ENCODE results near the gene POGK.
A peak's percentile ranks its signal among the peaks of the same experiment; 100 is the strongest.
"Not testable (repeated sequence)": the region's sequence is repeated elsewhere in the genome, so short reads cannot be mapped to it uniquely, and the experiment has no call there.

Gene POGK

DNA sequence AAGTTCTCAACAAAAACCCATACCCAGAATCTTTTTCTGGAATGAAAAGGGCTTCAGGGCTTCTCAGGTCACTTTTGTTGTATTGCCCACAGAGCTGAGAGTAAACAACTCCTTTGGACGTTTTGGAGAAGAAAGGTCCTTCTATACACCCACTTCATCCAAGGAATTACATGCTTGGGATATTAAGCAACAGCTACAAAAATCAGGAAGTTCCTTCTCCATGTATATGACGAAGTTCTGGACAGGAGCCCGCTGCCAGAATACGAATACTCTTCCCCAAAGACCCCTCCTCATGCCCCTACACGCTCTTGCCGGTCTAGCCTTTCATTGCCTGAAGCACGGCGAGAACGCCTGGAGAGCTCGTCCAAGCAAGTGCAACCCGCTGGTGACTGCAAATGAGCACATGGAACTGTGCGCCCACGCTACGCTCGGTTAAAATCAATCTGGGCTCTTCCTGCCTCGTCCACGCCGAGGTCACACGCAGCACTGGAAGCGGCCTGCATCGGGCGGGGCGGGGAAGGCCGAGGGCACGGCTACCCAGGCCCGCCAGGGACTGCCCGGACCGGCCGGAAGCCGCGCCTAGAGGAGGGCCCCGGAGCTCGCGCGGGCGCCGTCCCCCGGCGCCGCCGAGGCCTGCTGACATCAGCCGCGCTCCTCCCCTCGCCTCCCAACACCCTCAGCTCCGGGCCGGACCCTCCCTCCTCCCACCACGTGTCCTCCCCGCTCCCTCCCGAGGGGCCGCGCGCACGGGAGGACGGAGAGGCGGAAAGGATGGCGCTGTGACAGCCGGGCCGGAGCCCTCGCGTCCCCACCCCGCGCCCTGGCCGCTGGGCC, at the start of gene POGK:
TSS of gene POGK (plus strand) at position 710 of the 834 bp plus-strand sequence. CDS start 1,482 bp downstream, outside the sequence.
- Histone ChIP-seq H3K4me1 (ENCODE audit: insufficient read depth, low read length) (peaks cover 11% of the 10 kb centered on the region), H3K9me3 (ENCODE audit: control insufficient read depth, insufficient read depth, low read length) (no peaks in the 10 kb centered on the region), H3K9ac (ENCODE audit: low read depth, low read length) (peak within 1 kb of the TSS; percentile 97), H3K36me3 (ENCODE audit: insufficient read depth, low read length) (peaks cover 28% of the 10 kb centered on the region)

DNA sequence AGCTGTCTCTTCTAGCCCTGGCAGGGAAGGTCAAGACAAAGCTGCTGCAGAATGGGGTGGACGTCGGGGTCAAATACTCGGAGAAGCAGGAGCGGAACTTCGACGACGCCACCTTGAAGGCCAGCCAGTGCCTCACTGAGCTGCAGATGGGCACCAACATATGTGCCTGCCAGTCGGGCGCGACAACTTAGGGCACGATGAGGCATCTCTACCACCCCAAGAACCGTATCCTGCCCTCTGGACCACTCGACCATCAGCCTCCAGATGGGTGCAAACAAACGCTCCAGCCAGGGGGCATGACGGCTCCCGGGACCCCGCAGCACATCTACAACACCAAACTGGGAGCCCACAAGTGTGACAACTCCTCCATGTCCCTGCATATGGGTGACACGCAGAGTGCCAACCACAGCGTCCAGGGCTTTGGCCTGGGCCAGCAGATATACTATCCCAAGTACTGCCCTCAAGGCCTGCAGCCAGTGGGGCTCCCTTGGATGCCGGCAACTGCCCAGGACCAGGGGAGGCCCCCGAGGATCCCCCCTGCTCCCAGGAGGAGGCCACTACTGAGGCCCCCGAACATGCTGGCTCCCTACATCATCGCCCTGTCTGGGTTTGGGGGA, 42.5 kb upstream of the POGK start:
- no peaks in the 10 kb centered on the region for H3K36me3 ChIP-seq (ENCODE audit: insufficient read depth, low read length)
- no peaks in the 10 kb centered on the region for H3K9me3 ChIP-seq (ENCODE audit: control insufficient read depth, insufficient read depth, low read length)
- no peaks in the 10 kb centered on the region for H3K4me1 ChIP-seq (ENCODE audit: insufficient read depth, low read length)
- H3K9ac ChIP-seq (ENCODE audit: low read depth, low read length) = no peak overlapping the region

DNA sequence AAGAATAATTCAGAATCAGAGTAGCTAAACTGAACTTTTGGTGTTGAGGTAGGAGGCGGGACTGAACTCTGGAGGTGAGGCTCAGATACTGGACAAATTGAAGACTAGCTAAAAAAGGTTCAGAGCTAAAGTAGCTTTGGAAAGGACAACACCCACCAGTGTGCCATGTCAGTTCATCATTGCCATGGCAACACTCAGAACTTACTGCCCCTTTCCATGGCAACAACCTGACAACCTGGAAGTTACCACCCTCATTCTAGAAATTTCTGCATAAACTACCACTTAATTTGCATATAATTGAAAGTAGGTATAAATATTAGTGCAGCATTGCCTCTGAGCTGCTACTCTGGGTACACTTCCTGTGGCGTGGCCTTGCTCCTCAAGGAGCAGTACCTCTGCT, 30.3 kb upstream of the POGK start:
- Histone ChIP-seq H3K36me3 (ENCODE audit: insufficient read depth, low read length) (no peaks in the 10 kb centered on the region), H3K9ac (ENCODE audit: low read depth, low read length) (no peak overlapping the region), H3K4me1 (ENCODE audit: insufficient read depth, low read length) (no peaks in the 10 kb centered on the region), H3K9me3 (ENCODE audit: control insufficient read depth, insufficient read depth, low read length) (no peaks in the 10 kb centered on the region)

DNA sequence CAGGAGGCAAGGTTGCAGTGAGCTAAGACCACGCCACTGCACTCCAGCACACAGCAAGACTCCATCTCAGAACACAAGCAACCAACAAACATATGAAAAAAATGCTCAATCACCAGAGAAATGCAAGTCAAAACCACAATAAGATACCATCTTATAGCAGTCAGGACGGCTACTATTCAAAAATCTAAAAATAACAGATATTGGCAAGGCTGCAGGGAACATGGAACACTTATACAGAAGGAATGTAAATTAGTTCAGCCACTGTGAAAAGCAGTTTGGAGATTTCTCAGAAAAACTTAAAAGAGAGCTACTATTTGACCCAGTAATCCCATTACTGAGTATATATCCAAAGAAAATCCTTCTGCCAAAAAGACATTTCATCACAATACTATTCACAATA, 27.6 kb upstream of the POGK start:
- Histone ChIP-seq H3K4me1 (ENCODE audit: insufficient read depth, low read length) (no peaks in the 10 kb centered on the region), H3K9ac (ENCODE audit: low read depth, low read length) (no peak overlapping the region), H3K36me3 (ENCODE audit: insufficient read depth, low read length) (no peaks in the 10 kb centered on the region), H3K9me3 (ENCODE audit: control insufficient read depth, insufficient read depth, low read length) (no peaks in the 10 kb centered on the region; the same call in 1 of the 2 replicates)

GRCh38 chr1:166813508-166814223, 25.6 kb upstream of the POGK start:
- H3K36me3 ChIP-seq (ENCODE audit: insufficient read depth, low read length) = no peaks in the 10 kb centered on the region
- no peaks in the 10 kb centered on the region for H3K4me1 ChIP-seq (ENCODE audit: insufficient read depth, low read length)
- H3K9me3 ChIP-seq (ENCODE audit: control insufficient read depth, insufficient read depth, low read length) = no peaks in the 10 kb centered on the region; the same call in 1 of the 2 replicates
- H3K9ac ChIP-seq (ENCODE audit: low read depth, low read length) = no peak overlapping the region

DNA sequence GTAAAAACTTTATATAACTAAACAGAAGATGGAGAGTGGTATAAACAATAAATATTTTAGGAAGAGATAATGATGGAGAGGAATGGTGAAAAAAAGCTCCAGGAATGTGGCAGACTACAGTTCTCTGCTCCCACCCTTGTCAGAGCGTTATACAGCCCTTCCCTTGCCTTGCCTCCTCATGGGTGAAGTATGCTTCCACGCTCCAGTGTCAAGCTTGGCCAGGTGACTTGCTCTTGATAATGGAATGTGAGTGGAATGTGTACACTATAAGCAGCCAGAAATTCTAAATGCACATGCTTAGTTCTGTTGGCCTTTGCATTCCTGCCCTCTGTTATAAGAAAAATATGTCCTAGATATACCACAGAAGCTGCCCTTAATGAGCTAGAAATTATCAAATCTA, 24.7 kb upstream of the POGK start:
- H3K36me3 ChIP-seq (ENCODE audit: insufficient read depth, low read length) = no peaks in the 10 kb centered on the region
- no peaks in the 10 kb centered on the region for H3K4me1 ChIP-seq (ENCODE audit: insufficient read depth, low read length)
- no peaks in the 10 kb centered on the region; the same call in 1 of the 2 replicates for H3K9me3 ChIP-seq (ENCODE audit: control insufficient read depth, insufficient read depth, low read length)
- no peak overlapping the region for H3K9ac ChIP-seq (ENCODE audit: low read depth, low read length)

GRCh38 chr1:166819974-166820373, 19.3 kb upstream of the POGK start:
- H3K9me3 ChIP-seq (ENCODE audit: control insufficient read depth, insufficient read depth, low read length) = no peaks in the 10 kb centered on the region; the same call in 1 of the 2 replicates
- H3K36me3 ChIP-seq (ENCODE audit: insufficient read depth, low read length) = no peaks in the 10 kb centered on the region

GRCh38 chr1:166822385-166822784, 16.9 kb upstream of the POGK start:
- no peaks in the 10 kb centered on the region for H3K9me3 ChIP-seq (ENCODE audit: control insufficient read depth, insufficient read depth, low read length)
- H3K4me1 ChIP-seq (ENCODE audit: insufficient read depth, low read length) = no peaks in the 10 kb centered on the region
- no peaks in the 10 kb centered on the region for H3K36me3 ChIP-seq (ENCODE audit: insufficient read depth, low read length)
- no peak overlapping the region for H3K9ac ChIP-seq (ENCODE audit: low read depth, low read length)

More at GRCh38 chr1:166819974-166820373, 19.3 kb upstream of the POGK start:
- no peaks in the 10 kb centered on the region for H3K4me1 ChIP-seq (ENCODE audit: insufficient read depth, low read length)
- H3K9ac ChIP-seq (ENCODE audit: low read depth, low read length) = no peak overlapping the region

DNA sequence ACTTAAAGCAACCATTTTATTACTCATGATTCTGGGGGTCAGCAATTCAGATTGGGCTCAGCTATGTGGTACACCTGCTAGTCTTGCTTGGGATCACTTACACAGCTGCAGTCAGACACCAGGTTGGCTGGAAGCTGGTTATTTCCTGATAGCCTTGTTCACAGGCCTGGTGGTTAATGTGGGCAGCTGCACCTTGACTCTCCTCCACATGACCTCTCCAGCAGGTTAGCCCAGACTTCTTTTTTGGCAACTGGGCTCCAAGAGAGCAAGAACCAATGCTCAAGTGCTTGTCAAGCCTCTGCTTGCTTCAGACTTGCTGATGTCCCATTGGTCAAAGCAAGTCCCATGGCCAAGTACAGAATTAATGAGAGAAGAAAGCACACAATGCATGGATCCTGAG, 11.8 kb upstream of the POGK start:
- Histone ChIP-seq H3K4me1 (ENCODE audit: insufficient read depth, low read length) (no peaks in the 10 kb centered on the region), H3K9me3 (ENCODE audit: control insufficient read depth, insufficient read depth, low read length) (peaks cover 7% of the 10 kb centered on the region), H3K36me3 (ENCODE audit: insufficient read depth, low read length) (no peaks in the 10 kb centered on the region), H3K9ac (ENCODE audit: low read depth, low read length) (no peak overlapping the region)

GRCh38 chr1:166829762-166830161, 9.5 kb upstream of the POGK start:
- not testable (repeated sequence) for H3K4me1 ChIP-seq (ENCODE audit: insufficient read depth, low read length)

DNA sequence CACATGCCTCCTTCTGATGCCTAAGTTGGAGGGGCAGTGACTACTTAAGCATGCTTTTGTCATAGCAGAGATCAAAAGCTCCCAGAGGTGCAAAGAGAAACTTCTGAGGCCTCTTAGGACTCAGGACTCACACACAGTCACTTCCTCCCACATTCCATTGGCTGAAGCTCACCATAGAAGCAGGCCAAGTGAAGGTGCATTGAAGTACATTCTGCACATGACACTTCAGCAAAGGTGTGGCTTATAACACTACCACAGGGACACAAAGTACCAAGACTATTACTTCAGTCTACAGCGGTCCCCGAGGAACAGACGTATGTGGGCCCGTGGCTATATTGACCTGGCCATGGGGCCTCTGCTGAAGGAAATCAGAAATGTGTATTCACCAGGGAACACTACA, 2.5 kb upstream of the POGK start:
- H3K36me3 ChIP-seq (ENCODE audit: insufficient read depth, low read length) = peaks cover 7% of the 10 kb centered on the region
- H3K9me3 ChIP-seq (ENCODE audit: control insufficient read depth, insufficient read depth, low read length) = no peaks in the 10 kb centered on the region; the same call in 1 of the 2 replicates
- no peak overlapping the region for H3K9ac ChIP-seq (ENCODE audit: low read depth, low read length)
- peaks cover 11% of the 10 kb centered on the region for H3K4me1 ChIP-seq (ENCODE audit: insufficient read depth, low read length)

More at GRCh38 chr1:166829762-166830161, 9.5 kb upstream of the POGK start:
- H3K9me3 ChIP-seq (ENCODE audit: control insufficient read depth, insufficient read depth, low read length); H3K9ac ChIP-seq (ENCODE audit: low read depth, low read length); H3K36me3 ChIP-seq (ENCODE audit: insufficient read depth, low read length): not testable (repeated sequence)

- Histone ChIP-seq H3K9ac (ENCODE audit: low read depth, low read length) (peak overlapping the region; percentile 97), H3K4me1 (ENCODE audit: insufficient read depth, low read length) (peaks cover 11% of the 10 kb centered on the region), H3K9me3 (ENCODE audit: control insufficient read depth, insufficient read depth, low read length) (no peaks in the 10 kb centered on the region), H3K36me3 (ENCODE audit: insufficient read depth, low read length) (peaks cover 33% of the 10 kb centered on the region)
These were observed 479 bp downstream of the POGK start for GRCh38 chr1:166839600-166840308.

GRCh38 chr1:166840309-166841274, 1.3 kb downstream of the POGK start:
- Histone ChIP-seq H3K4me1 (ENCODE audit: insufficient read depth, low read length) (peaks cover 11% of the 10 kb centered on the region), H3K9me3 (ENCODE audit: control insufficient read depth, insufficient read depth, low read length) (no peaks in the 10 kb centered on the region), H3K36me3 (ENCODE audit: insufficient read depth, low read length) (peaks cover 36% of the 10 kb centered on the region), H3K9ac (ENCODE audit: low read depth, low read length) (peak overlapping the region; percentile 61)

Data from ES-I3 (cell line).